ENCODE results near the gene CACNA2D2.

The CACNA2D2 gene

DNA sequence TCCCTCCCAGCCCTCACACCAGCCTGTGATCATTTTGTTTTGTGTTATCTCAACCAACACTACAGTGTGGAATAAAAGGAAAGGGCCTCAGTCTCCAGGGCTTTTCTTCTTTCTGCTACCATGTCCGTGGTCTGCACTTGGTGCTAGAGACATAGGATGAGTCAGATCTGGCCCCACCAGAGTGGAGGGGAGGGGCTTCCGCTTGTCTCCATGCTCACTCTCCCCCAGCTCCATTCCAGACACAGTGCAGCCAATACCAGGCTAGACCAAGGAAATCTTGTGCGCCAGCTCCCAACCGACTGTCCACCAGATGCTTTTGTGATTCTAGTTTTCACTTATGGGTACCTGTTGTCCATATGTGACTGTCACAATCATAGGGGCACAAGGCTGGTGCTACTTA is 92.2 kb downstream of the CACNA2D2 start:
- TF ChIP-seq CTCF (conservative IDR thresholded peaks at IDR 0.05; ENCODE audit: low read length) = no peak
- DNase-seq (ENCODE audit: low read depth) = no peak
- H3K4me3 ChIP-seq (ENCODE audit: low read length) = no peak overlapping the region

- no peak for DNase-seq (ENCODE audit: low read depth)
- no peak for TF ChIP-seq CTCF (conservative IDR thresholded peaks at IDR 0.05; ENCODE audit: low read length)
- H3K4me3 ChIP-seq (ENCODE audit: low read length) = no peak overlapping the region
Measured at GRCh38 chr3:50410608-50411139, 92.8 kb downstream of the CACNA2D2 start.

DNA sequence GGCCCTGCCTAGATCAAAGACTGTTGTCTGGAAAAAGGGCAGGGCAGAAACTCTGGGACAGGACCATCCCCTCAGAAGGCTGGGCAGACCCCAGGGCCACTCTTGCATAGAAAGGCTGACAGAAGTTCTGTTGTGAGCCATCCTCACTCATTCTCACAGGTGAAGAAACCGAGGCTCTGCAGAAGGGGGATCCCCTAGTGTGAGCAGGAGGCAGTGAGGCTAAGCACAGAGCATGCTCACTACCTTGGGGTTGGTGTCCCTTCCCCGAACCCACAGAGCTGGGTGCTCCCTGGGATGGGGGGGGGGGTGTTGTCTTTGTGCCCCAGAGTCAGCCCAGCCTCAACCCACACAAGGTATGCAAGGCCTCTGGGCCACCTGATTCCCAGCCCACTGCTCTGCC is 93.2 kb downstream of the CACNA2D2 start:
- no peak for TF ChIP-seq CTCF (conservative IDR thresholded peaks at IDR 0.05; ENCODE audit: low read length)
- no peak for DNase-seq (ENCODE audit: low read depth)

DNA sequence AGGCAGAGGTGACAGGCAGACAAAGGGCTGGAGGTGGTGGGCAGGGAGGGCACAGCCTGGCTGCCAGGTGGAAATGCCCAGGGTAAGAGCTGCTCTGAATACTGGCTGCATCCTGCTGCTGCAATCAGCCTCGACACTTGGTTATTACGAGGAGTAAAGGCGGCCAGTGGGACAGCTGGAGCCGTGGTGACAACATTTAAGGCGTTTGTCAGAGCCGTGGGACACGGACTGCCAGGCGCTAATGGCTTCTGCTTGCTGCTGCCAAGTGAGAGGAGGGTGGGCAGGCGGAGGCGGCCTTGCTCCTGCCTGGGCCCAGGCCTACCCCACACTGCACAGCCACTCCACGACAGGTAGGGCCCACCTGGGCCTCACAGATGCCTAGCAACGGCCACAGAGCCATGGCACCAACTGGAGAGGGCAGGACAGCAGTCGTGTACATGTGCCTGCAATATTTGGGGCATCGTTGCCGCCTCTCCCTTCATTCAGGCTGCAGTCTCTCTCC is 94.9 kb downstream of the CACNA2D2 start:
- no peak for TF ChIP-seq CTCF (conservative IDR thresholded peaks at IDR 0.05; ENCODE audit: low read length)
- DNase-seq (ENCODE audit: low read depth) = no peak
- H3K4me3 ChIP-seq (ENCODE audit: low read length) = no peak overlapping the region

More for the DNA sequence above, 93.2 kb downstream of the CACNA2D2 start:
- no peak overlapping the region for H3K4me3 ChIP-seq (ENCODE audit: low read length)

GRCh38 chr3:50406487-50406886 is 96.9 kb downstream of the CACNA2D2 start:
- TF ChIP-seq CTCF (conservative IDR thresholded peaks at IDR 0.05; ENCODE audit: low read length) = no peak
- DNase-seq (ENCODE audit: low read depth) = no peak
- H3K4me3 ChIP-seq (ENCODE audit: low read length) = no peak overlapping the region

- no peak overlapping the region for H3K4me3 ChIP-seq (ENCODE audit: low read length)
- no peak for TF ChIP-seq CTCF (conservative IDR thresholded peaks at IDR 0.05; ENCODE audit: low read length)
- DNase-seq (ENCODE audit: low read depth) = no peak
Measured at GRCh38 chr3:50405249-50405648, 98.2 kb downstream of the CACNA2D2 start.

- no peak for DNase-seq (ENCODE audit: low read depth)
- no peak for TF ChIP-seq CTCF (conservative IDR thresholded peaks at IDR 0.05; ENCODE audit: low read length)
- H3K4me3 ChIP-seq (ENCODE audit: low read length) = no peak overlapping the region
Measured at GRCh38 chr3:50401978-50402595, 101.3 kb downstream of the CACNA2D2 start.

Measured in AG10803 (cell line).